GM11168 (cell line): ENCODE results near the gene ADARB1.

Source experiments
- in situ Hi-C: fragments of 300-500 bp; cut with MboI; formaldehyde crosslinking; loops from one replicate; pipeline ENCODE4 v1.12.0; 2022; ENCODE audit warnings: low sequenced_read_pairs; ENCODE audit not compliant: unreplicated experiment

The ADARB1 gene

DNA sequence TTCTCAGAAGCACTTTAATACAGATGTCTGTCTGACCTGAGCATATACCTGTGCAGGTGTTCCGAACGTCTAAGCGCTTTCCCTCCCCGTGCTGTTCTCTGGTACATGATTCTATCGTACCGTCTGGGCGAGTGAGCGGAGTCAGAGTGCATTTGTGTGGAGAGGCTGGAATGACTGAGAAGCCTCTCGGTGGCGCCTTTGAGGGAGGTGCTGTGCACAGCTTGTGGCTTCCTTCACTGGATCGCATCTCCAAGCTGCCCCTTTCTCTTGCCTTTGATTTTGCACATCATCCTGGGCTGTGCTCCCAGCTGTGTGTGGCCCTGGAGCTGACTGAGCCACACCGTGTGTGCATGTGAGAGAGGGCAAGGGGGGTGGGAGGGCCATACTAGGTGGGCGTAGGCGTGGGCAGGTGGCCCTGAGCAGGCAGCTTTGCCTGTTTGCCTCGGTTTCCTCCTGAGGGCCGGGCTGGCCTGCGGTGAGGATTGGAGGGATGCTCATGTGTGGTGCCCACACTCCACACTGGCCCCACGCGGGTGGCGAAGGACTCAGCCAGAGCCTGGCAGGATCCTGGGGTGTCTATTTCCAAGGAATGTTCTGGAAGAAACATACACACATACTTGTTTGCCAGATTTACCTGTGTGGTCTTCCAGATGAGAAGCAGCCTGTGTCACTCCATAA is 105.3 kb downstream of the ADARB1 start:
- in situ Hi-C loops: no loop called here

DNA sequence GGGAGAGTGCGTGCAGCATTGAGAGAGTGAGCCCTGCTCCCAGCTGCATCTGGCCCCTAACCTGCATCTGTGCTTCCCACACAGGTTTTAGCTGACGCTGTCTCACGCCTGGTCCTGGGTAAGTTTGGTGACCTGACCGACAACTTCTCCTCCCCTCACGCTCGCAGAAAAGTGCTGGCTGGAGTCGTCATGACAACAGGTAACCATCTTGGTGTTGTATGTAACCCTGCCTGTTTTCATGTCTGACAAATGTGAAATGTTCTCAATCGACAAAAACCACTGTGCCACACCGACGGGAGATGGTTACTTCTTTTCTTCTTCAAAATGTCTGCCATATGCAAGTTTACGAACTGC is 105.8 kb downstream of the ADARB1 start:
- in situ Hi-C loops: no loop called here

DNA sequence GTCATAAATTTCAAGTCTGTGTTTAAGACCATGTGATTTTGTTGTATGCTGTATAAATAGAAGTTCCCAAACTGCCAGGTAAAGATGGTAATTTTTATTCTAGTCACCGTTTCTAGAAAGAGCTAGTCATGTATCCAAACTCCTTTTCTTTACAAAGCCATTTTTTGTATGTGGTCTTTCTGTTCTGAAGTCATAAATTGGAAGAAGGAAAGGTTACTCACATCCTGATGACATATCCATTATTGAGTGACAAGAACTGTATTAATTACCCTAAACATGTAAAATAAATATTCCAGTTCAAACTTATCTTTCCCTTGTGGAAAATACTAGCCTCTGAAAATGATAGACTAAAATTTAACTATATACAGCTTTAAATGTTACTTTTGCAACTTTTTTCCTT is 108.6 kb downstream of the ADARB1 start:
- in situ Hi-C loops: no loop called here

- in situ Hi-C loops: no loop called here
These were observed 109.5 kb downstream of the ADARB1 start for GRCh38 chr21:45183852-45184251.

- in situ Hi-C loops: no loop called here
These were observed 110.5 kb downstream of the ADARB1 start for GRCh38 chr21:45184869-45185268.

- in situ Hi-C loops: no loop called here
These were observed 112.3 kb downstream of the ADARB1 start for GRCh38 chr21:45186709-45187108.

GRCh38 chr21:45187646-45188045 is 113.3 kb downstream of the ADARB1 start:
- in situ Hi-C loops: no loop called here

DNA sequence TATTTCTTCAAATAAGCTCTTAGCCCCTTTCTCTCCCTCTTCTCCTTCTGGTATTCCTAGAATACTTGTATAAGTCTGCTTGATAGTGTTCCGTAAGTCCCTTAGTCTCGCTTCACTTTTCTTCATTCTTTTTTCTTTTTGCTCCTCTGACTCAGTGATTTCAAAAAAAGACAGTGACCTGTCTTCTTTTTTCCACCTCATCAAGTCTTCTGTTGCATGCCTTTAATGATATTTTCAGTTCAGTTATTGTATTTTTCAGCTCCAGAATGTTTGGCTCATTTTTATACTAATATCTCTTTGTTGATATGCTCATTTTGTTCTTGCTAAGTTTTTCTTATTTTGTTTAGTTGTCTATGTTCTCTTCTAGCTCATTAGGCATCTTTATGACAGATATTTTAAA is 115.6 kb downstream of the ADARB1 start:
- in situ Hi-C loops: no loop called here

GRCh38 chr21:45192332-45192731 is 118.0 kb downstream of the ADARB1 start:
- in situ Hi-C loops: no loop called here

GRCh38 chr21:45196620-45197019 is 122.2 kb downstream of the ADARB1 start:
- in situ Hi-C loops: no loop called here

DNA sequence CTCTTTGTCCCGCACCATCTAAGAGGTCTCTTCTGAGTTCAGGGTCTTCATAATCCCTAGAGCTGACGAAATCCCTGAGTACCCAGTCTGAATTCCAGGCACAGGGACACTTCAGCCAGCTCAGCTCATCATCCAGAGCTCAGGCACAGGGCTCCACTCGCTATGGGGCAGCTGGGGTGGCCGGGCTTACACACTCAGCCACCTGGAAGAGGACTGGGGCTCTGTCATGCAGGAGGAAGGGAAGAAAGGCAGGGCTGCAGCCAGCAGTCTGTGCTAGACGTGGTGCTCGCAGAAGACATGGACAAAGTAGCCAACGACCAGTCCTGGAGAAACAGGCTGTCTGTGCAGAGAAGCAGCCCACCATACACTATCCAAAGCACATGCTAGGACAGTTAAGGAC is 124.8 kb downstream of the ADARB1 start:
- in situ Hi-C loops: no loop called here

GRCh38 chr21:45200031-45200430 is 125.7 kb downstream of the ADARB1 start:
- in situ Hi-C loops: no loop called here

DNA sequence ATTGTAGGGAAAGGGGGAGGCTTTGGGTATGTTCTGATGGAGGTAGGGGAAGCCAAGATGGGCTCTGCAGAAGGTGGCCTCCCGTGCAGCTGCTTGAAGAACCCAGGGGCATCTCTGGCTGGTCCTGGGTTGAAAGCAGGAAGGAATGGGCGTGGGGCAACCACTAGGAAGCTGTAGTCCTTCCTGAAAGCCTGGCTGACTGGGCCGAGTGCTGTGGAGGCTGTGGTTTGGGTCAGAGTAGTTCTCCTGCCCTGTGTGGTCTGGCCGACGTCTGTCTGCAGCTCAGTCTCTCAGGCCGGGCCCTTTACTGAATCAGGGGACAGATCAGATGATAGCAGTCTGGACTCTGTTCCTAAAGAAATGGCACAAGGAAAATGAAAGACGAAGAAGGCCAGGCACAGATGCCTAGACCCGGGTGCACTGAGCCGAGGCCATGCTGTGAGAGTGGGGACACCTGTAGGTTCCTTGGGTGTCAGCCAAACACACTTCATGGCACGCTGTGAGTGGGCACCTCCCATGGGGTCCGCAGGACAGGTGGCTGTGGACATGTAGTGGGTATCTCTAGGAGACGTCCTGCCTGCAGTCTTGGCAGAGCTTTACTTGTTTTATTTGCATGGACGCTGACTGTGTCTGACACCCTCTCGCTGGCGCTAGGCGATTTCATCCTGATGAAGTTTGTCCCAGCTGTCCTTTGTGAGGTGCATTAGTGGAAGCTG is 126.4 kb downstream of the ADARB1 start:
- in situ Hi-C loops: no loop called here

GRCh38 chr21:45202344-45202743 is 128.0 kb downstream of the ADARB1 start:
- in situ Hi-C loops: no loop called here

GRCh38 chr21:45202889-45203288 is 128.5 kb downstream of the ADARB1 start:
- in situ Hi-C loops: no loop called here

GRCh38 chr21:45203983-45204382 is 129.6 kb downstream of the ADARB1 start:
- in situ Hi-C loops: no loop called here

GRCh38 chr21:45204395-45204794 is 130.0 kb downstream of the ADARB1 start:
- in situ Hi-C loops: no loop called here

GRCh38 chr21:45207839-45208626 is 133.7 kb downstream of the ADARB1 start:
- in situ Hi-C loops: no loop called here

DNA sequence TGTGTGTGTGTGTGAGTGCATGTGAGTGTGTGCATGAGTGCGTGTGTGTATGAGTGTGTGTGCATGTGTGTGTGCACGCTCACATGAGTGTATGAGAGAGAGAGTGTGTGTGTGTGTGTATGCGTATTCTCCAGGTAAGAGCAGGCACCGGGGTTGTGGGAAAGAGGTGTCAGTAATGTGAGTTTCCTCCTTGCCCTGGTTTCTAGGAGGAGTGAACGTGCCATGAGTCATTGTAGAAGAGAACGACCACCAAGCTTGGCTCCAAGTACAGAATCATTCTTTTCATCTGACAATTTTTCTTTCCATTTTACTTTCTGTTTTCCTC is 134.2 kb downstream of the ADARB1 start:
- in situ Hi-C loops: no loop called here

- in situ Hi-C loops: no loop called here
These were observed 134.7 kb downstream of the ADARB1 start for GRCh38 chr21:45209046-45209445.

GRCh38 chr21:45209685-45210284 is 135.4 kb downstream of the ADARB1 start:
- in situ Hi-C loops: no loop called here
